ENCODE results near the gene GRIN2A.

GRIN2A gene

DNA sequence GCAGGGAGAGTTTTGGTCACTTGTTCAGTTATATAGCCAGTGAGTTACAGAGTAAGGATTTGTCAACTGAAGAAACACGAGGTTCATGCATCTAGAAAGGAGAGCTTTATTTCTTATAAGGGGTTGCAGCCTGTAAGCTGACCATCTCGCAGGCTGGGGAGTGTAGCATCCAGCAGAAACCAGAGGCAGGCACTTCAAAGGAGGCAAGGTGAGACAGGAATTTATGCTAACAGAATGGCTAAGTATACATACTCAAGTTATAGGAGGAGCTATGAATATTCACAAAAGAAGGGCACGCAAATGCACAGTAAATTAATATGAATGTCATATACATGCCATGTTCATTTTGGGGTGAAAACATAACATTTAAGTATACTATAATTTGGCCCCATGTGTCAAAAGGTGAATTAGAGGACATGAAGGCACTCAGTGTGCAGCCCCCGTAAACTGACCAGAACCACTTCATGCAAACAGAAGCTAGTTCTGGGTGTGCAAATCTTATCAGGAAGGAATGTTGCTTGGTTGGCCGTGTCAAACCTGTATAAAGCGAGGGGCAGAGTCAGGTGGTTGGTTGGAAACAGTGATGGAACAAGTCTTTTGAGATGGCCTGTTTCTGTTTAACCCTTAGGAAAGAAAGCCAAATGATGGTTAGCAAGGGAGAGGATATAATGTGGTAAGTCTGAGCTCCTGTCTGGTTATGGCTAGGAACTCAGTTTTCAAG lies 97.0 kb downstream of the GRIN2A start:
- no peak for DNase-seq (ENCODE audit: low spot score)

DNA sequence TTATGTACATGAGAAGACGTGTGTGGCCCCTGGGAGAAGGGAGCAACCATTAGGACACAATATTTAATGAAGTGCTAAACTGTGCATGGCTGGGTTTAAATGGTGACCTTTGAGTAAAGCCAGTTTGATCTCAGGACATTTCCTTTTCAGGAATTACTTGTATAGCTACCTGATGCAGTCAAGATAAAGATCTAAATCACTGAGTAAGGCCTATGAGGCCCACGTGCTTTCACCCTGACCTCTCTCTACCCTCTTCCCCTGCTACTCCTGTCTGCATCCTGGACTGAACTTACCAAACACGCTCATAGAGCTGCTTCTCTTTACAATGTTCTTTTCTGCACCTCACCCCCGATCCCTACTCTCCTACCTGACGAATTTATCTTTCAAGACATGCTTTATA lies 98.9 kb downstream of the GRIN2A start:
- DNase-seq (ENCODE audit: low spot score) = no peak

DNA sequence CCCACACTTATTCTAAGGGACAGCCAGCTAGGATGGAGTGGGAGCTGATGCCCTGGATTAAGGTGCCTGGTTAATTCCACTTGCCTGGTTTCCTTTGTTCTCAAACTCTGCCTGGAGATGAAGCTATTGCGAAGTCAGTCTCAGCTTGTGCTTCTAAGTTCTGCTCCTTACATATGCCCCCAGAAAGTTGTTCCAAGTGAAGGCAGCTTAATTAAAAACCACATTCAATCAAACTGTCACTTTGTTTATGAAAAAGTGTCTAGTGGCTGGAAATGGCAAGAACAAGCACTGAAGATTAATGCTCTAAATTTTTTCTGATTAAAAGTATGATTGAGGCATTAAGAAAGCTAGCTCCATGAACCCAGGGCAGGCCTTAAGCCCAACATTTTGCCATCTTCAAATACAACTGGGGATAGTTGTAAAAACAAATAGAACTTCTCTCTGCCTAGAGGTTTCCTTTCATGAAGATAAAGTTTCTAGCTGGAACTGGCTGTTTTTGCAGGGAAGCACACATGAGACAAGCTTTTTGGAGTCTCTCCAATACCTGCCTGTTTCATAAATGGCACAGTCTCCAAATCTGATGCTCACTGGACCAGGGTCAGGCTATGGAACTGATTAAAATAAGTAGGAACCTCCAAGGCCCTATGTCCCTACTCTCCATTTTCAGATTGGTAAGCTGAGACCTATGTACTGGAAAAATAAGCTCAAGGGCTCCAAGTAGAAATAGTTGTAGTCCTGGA lies 100.9 kb downstream of the GRIN2A start:
- no peak for DNase-seq (ENCODE audit: low spot score)

DNA sequence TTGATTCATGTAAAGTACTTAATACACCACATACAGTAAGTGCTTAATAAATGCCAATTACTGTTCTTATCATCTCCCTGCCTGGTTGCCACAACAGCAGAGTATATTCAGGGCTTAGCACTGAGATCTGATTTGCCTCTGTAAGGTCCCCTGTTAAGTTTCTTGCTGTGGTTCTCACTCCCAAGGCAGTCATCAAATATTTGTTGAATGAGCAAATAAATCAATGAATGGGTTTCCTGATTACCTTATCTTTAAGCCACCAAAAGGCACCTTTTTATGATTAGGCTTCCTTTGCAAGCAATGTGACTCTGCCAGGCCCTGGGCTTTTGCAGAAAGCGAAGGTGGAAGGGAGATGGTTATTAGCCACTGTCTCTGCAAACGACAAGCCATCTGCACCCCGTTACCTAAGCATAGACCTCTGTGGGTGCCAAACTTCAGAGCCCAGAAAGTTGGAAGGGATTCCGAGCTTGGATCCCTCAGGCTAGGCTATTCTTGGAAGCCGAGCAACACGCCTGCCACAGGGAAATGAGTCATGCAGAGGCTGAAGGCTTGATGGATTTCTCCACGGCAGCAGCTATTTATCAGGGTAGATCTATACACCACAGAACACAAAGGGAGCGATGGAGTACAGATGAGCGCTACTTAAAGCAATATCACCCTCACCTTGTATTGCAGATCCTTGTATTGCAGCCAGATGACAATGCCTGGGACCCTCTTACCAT lies 102.0 kb downstream of the GRIN2A start:
- DNase-seq (ENCODE audit: low spot score) = peak; percentile 94

DNA sequence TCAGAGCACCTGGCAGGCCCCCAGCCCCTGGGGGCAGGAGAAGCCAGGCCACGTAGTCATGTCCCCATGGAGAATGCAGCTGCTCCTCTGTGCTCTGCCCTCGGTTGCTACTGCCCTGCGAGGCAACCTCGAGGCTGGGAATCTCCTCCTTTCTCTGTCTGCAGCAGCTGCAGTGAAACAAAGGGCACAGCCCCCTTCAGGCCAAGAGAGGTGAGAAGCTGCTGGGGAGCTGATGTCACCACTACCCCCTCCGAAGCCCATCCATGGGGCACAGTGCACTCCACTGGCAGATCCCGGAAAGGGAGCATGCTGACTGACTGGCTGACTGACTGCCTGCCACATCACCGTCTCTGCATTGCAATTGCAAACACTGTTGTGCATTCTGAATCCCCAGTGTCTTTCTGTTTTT lies 103.7 kb downstream of the GRIN2A start:
- no peak for DNase-seq (ENCODE audit: low spot score)

DNA sequence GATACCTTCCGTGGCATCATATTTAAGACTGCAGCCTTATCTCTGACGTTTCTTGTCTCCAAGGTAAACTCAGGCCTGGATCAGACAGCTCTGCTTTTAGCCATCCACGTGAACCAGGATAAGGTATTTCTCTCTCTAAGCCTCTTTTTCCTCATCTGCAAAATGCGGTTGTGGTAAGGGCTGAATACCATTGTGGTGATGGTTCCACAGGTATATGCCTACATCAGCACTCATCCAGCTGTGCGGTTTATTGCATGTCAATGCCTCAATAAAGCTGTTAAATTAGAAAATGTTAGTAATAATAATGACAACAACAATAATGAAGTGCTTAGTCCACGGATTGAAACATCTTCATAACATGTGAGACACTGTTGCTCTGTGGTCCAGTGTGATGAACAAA lies 104.4 kb downstream of the GRIN2A start:
- no peak for DNase-seq (ENCODE audit: low spot score)

DNA sequence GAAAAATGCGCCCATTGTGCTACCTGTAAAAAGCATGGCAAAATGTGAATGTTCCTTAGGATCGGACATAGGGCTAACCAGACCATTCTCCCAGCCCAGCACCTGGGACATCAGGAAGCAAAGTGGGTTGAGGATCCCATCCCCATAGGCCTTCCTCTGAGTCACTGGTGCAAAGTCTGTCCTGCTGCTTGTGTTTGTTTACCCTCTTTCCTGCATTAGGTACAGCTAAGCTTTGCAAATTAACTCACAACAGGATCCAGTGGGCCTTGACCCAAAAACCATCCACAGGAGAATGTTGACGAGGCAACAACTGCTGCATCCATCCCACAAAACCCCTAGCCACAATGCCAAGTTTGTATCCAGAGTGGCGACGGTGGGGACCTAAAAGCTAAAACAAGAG lies 106.2 kb downstream of the GRIN2A start:
- DNase-seq (ENCODE audit: low spot score) = no peak

DNA sequence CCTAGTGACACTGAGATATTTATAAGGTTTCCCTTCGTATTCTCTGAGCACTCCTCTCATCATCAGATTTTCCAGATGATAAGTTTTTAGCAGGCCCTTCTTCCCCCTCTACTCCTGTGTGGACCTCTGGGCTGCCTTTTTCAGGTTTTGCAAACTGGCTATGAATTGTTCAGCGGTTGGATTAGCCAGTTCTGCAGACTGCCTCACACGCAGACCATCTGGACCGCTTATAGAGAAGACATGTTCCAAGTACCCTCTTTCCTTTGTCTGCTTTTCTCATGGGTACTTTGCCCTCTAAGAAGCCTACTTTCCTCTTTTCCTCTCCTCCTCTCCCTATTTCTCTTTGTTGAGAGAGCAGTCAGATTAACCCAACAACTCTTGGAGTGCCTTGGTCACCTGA lies 111.6 kb downstream of the GRIN2A start:
- DNase-seq (ENCODE audit: low spot score) = no peak

DNA sequence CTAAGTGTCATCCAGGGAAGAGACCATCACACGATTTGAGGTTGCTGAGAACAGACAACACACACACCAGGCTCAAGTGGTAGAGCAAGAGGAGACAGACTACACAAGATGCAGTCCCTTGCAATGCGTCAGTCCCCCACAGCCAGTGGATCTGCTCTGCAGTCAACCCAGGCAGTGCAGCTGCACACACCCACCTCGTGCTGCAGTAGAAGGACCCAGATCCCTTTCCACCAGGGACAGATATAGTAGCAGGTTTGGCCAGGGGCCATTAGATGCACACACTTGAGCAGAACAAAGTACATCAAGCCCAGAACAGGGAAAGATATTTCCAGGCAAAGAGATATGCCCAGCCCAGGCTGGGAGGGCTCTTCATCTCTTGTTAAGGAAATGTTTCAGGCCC lies 112.9 kb downstream of the GRIN2A start:
- no peak for DNase-seq (ENCODE audit: low spot score)

DNA sequence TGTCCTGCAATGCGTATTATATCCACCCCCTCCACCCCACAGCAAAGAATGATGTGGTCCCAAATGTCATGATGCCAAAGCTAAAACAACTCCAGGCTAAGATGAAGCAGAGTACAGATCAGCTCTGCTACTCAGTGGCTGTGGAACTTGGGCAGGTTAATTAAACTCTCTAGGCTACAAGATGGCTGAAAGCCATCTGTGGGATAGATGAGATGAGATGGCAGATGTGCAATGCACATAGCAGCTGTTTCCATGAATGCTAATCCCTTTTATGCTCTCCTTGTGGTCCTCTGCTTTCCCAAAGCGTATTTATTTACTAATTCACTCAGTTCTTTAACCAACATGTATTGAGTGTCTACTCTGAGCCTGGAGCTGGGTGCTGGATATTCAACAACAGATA lies 114.4 kb downstream of the GRIN2A start:
- no peak for DNase-seq (ENCODE audit: low spot score)

DNA sequence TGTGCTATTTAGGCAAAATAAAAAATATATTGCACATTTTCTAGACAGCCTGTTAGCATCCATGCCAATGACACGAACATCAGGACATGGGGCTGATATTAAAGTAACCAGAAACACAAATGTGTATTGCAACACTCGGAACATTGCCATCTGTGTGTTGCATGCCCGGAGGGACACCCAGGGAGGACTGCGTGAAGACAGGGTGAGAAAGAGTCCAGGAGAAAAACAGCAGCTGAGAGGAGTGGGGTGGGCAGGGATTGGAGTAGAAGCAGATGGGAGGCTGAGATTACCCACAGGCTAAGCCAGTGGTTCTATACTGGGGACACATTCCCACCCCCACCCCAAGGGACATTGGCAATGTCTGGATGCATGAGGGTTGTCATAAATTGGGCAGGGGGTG lies 114.8 kb downstream of the GRIN2A start:
- no peak for DNase-seq (ENCODE audit: low spot score)

DNA sequence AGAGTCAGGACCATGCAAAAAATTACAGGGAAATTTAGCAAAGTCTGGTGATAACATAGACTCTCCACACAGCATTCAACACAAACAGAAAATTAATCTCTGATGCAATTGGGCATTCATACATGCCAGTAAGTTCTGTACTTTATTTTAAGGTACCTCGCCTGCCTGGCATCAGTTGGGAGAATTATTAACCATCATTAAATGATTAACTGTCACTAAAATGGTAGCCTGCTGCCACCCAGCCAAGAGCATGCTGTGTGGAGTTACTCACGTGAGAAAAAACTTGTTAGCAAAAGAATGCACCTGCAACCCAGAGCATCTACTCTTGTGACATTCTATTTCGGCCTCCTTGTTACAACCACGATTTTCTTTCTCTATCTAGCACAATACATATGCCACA lies 117.2 kb downstream of the GRIN2A start:
- DNase-seq (ENCODE audit: low spot score) = no peak

DNA sequence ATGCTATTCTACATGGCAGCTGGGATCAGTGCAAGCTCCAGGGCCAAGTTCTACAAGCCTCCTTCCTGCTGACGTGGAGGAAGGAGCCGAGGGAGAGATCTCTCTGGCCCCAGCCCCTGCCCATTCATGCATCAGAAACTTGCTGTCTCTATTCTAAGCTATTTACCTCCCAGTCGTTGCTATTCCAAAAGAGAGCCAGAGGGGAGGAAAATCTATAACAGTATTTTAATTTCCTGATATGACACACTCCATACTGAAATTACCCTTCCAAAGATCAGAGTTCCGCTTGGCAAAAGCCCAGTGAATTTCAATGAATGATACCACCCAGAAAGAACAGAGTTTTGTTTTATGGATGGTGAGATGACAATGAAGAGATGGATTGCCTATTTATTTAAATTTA lies 133.4 kb downstream of the GRIN2A start:
- DNase-seq (ENCODE audit: low spot score) = no peak

DNA sequence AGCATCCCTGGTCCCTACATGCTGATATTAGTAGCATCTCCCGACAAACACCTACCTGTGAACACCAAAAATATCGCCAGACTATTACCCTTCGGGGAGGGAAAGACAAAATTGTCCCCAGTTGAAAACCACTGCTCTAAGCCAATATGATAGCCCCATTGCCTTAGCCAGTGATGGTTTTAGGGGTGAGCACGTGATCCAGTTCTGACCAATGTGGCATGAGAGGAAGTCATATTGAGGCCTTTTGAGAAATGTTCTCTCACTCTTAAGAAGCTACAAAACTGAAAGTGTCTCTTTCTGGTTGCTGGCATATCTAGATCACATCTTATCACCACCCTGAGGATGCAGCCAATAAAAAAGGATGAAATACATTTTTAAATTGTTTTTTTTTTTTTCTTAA lies 136.3 kb downstream of the GRIN2A start:
- no peak for DNase-seq (ENCODE audit: low spot score)

DNA sequence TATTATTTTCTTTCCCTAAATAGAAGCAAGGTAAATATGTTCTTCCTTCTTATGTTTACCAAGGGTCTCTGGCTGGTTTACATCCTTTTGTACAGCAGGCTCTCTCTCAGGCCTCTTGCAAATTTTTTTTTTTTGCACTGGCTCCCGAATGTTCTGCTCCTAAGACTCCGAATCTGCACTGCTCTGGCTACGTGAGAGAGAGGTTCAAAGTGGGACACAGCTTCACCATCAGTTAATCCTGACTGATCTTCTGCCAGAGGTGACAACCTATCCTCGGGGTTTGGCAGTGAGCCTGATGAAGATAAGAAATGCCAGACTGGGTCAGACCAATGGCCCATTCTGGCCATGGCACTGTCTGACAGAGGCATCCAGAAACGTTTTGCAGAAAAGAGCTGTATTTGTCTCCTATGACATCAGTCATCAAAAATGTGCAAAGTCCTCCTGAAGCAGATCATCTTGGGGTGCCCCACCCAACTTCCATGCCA lies 136.9 kb downstream of the GRIN2A start:
- no peak for DNase-seq (ENCODE audit: low spot score)

DNA sequence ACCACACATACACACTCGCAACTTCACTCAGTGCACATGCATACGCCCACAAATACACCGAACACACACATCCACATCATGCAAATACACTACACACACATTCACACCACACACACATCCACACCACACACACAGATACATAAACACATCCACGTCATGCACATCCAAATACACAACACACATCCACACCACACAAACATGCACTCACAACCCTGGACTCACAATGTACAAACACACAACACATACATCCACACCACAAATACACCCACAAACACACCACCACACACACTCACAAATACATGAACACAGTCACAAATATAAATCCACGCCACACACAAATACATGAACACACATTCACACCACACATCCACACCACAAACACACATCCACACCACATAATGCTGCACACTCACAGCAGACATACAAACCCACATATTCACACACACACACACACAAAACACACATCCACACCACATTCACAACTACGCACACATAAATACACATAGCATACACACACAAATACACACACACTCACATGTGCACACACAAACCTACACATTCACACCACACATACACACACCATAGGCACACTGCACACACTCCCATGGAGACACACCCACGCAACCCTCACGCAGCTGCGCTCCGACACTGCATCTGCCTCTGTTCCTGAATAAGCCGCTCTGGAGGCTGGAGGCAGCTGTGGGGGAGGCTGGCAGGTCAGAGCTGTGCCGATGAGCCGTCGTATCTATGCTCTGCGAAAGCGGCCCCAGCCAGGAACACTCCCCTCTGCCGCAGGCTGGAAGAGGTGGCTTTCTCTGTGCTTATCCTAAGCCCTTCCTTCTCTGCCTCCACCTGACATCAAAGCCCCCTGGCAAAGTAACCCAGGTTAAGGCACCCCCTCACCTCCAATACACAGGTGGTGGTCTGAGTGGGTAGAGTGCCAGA lies 141.8 kb downstream of the GRIN2A start:
- DNase-seq (ENCODE audit: low spot score) = no peak

DNA sequence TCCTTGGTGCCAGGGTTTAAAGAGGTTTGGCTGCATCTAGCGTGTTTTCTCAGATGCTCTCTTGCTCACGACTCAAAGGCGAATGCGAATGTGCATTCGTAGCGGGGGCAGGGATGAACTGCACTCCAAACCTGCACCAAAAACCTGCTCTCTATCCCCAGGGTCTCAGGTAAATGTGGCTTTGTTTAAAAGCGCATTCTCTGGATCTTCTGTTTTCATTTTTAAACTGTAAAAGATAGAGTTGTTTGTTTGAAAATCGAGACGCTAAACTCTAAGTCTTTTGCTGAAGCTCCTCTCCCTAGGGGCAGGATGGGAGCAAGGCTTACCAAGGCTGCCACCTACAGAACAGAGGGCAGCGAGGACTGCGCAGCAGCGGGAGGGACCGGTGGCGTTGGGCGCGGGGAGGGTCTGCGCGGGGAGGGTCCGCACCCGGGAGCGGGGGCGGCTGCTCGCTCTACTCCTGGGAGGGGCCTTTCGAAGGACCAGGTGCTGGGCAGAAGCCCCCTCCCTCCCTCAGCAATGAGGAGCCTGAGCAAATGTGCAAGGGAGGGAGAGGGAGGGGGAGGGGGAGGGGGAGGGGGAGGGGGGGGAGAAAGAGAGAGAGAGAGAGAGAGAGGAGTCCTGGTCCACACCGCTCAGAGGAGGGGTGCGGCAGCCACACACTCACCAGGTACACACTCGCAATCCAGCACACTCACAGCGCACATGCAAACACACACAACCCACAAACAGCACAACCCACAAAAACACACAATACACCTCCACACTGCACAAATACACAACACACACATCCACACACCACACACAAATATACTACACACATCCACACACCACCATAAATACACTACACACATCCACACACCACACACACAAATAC lies 142.8 kb downstream of the GRIN2A start:
- no peak for DNase-seq (ENCODE audit: low spot score)

DNA sequence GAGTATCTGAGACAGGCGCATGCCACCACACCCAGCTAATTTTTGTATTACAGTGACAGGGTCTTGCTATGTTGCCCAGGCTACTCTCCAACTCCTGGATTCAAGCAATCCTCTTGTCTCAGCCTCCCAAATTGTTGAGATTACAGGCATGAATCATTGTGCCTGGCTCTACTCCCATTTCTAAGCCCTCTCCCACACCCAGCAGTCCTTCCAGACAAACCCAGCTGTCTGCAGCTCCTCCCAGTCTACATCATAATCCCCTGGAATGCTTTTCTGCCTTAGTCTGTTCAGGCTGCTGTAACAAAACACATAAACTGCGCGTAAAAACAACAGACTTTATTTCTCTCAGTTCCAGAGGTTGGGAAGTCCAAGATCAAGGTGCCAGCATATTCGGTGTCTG lies 144.5 kb downstream of the GRIN2A start:
- no peak for DNase-seq (ENCODE audit: low spot score)

DNA sequence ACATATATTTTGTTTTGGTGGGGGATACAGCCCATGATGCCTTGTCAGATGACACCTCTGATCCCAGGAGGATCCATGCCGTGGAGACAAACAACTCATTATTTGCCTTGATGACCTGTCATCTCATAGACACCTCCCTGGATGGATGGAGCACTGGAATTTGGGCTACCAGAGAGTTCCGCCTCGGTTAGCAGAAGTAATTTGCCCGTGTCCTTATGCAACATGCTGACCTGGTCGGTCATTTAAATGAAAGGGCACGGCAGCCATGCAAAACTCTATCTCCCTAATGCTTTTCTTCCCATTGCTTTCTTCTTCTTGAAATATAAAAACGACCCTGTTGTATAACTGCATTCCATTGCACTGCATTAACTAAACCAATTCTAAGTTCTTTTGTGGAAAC lies 145.3 kb downstream of the GRIN2A start:
- no peak for DNase-seq (ENCODE audit: low spot score)

DNA sequence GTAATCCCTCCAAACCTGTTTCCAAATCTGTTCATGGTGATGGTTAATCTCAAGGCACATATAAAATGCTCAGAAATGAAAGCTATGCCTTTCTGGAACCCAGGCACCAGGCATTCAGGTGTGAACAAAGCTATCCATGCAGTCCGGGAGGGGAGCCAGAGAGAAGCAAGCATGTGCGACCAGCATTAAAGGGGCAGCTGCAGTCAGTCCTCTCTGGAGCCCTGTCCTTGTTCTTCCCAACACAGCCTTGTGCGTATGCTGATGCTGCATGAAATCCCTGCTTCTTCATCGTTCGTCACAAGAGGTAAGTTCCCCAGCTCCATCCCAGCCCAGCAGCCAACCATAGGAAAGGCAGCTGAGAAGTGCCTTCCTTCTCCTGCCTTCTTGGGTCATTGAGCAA lies 148.7 kb downstream of the GRIN2A start:
- DNase-seq (ENCODE audit: low spot score) = no peak

DNA sequence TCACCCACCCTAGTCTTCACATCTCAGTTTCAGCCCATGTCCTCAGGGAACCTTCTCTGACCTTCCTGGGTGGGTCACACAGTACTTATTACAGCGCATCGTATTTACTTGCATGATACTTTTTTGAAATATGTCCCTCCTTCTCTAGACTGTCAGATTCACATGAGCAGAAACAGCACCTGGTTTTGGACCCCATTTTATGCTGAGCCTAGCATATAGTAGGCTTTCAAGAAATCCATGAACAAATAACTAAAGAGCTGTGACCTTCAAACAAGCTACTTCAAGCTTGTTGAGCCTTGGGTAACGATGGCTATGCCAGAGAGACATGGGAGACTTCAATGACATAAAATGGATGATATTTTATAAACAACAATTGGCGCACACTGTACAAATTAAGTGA lies 150.3 kb downstream of the GRIN2A start:
- DNase-seq (ENCODE audit: low spot score) = no peak

All from COLO829 (cell line).